OCI-M2 (cell line): ENCODE data around the gene NRCAM.

ENCODE experiments used
- DNase-seq: peaks from one replicate; lab custom pipeline; 2025; ENCODE audit not compliant: unreplicated experiment; lab: John Stamatoyannopoulos, UW

The NRCAM gene

DNA sequence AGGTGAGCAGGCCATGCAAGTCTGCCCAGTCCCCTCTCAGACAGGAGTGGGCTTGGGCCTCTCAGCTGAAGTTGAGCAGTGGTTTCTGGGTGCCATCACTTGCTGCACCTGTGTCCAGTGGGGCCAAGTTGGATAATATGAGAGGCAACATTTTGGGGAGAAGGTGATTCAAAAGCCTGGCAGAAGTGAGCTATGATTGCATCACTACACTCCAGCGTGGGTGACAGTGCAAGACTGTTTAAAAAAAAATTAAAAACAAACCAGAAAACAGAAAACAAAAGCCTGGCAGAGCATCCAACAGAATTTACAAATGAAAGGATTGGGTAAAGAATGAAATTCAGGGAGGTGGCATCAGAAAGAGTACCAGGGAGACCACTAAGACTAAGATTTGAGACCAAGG, 204.5 kb downstream of the NRCAM start:
- DNase-seq, result no peak

DNA sequence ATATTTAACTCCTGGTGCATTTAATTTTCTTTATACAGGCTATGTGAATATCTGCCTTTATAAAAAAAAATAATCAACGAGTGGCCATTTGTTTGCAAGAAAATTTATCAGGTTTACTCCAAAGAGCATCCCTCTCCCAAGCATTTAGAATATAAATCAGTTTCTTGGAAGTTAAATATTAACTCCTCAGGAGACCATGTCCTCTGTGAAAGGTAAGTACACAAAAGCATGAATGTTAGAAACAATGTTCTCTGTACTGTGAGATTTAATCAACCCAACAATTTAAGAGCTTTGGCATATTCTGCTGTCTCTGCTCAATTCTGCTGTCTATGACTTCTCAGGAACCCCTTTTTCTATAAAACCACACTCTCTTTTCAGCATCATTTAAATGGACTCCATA, 206.8 kb downstream of the NRCAM start:
- no peak for DNase-seq

DNA sequence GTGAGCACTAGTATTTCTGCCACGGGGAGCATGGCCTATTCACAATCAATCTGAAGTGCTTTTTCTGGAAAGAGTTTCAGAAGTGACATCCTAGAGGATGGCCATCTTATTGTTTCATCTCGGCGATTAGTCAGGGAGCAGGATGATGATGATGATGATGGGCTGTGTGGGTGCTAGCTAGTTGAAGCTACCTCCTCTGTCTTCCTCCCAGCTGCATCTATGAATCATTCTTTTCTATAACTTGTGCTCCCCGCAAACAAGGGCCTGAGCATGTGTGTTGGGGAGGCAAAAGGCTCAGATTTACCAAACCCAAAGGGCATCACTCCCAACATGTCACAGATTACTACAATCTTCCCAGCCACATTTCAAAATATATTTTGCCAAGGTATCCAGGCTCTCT, 207.4 kb downstream of the NRCAM start:
- no peak for DNase-seq

DNA sequence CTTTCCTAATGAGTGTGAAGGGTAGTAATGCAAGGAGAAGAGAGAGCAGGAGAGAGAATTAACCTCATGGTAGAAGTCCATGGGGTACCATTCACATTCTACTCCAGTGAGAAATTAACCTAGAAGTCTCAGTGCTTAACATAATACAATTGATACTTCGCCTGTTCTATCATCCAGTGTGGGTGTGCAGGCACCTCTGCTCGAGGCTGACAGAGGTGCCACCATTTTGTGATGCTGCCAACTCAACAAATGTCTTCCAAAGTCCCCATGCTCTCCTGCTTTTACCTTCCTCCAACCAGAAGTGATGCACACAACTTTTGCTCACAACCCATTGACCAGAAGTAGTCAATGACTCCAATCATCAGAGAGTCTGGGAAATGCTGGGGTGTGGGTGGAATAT, 207.8 kb downstream of the NRCAM start:
- no peak for DNase-seq

DNA sequence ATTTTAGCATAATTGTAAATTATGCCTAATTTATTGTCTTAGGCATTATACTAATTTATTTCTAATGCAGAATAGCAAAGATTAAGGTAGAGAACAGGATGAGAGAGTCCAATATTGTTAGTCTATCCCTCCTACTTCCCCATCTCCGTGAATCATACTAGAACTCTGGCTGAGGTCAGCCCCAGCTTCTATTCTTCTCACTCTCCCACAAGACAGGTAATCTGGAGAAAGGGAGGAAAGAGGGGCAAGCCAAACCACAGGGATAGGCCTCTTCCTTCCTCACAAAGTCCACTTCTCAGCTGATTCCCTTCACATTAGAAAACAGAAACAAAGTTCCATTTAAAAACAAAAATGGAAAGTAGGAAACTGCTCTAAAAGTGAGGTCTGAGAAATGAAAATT, 208.6 kb downstream of the NRCAM start:
- no peak for DNase-seq

DNA sequence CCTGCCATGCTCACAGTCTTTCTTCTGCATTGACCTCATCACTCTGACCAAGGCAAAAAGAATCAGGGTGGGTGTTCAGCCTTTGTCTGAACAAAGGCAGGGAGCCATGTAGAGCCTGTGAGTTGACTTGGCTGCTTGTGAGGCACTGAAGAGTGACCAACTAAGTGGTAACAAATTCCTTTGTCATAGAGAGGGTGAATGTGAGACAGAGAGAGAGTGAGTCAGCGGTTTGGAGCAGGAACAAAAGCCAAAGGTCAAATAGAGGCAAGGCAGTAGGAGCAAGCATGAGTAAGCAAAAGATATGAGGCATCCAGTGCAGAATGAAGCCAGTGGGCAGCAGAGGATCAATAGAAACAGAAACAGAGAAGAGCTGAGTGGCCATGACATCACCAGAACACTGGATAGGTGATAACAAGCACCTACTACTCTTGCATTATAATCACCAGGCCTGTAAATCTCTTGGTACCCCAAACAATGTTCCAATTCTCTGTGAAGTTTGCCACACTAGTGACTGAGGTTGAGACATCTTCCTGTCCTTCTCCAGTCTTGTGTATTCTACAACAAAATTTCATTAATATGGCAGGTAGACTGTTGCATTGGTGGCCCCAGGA, 209.9 kb downstream of the NRCAM start:
- DNase-seq, result no peak

DNA sequence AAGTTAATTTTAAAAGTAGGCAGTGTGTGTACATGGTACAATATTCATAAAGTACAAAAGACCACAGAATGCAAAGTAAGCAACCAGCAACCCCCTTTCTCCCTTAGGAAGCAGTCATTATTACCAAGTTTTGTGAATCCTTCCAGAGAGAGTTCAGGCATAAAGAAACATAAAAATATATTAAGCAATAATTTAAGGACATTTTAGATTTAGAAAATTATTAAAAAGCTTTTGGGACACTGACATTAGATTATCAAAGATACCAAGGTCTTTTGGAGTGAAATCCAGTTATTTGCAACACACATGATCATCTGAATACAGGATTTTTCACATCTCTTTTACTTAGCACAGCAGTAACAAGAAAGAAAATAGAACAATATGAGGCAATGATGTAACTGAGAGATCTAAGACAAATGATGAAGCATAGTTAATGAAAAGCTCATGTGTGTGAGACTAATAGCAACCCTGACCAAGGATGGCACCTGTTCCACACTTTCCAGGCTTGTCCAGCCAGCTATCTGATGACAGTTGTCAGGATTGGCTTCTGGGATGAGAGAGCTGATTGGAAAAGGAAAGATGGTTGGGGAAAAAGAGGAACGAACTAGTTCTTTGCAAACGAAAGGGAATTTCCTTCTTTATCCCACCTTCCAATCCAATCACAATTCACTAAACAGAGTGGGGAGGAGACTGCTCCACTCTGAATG, 210.6 kb downstream of the NRCAM start:
- no peak for DNase-seq

DNA sequence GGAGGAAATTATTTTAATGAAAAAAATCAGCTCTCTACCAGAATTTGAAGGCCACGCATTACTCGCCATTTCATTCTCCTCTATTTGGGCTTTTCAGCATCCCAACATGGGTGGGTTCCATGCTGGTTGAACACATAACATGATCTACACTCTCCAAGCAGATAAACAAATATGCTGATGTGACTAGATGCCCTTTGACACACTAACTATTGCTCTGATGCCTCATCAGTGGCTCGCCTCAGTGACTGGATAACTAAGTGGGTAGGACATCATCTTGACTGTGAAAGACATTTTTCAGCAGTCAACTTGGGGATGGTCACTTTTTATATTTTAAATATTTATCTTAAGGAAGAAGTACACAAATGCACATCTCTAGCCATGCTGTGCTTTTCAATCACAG, 212.1 kb downstream of the NRCAM start:
- DNase-seq, result no peak

DNA sequence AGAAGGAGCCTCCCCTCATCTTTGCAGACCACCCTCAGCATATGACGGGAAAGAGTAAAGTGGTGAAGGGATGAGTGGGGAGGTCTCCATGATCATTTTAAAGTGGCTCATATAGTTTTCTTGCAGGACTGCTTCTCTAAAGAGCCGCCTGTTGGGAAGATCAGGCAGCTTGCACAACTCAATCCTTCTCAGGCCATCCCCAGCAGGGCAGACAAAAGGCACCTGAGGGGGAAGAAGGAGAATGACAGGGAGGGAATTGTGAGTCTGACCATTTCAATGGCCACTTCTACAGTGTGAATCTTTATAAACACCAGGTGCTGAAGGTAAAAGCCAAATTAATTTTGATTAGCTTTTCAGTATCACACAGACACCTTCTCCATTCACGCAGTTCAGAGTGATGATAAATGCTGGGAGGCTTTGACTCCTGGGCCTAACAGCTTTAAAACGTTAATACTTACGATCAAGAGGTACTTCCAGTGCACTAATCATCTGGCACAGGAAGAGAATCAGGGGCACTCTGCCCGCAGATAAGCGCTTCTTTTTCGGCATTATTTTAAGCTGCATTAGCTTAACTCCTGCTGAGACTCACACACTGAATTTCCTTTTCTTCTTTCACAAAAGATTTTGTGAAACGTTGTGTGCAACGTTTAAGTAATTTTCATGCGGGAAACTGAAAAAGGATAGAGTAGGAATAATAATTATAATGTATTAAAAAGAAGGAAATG, 216.6 kb downstream of the NRCAM start:
- no peak for DNase-seq

DNA sequence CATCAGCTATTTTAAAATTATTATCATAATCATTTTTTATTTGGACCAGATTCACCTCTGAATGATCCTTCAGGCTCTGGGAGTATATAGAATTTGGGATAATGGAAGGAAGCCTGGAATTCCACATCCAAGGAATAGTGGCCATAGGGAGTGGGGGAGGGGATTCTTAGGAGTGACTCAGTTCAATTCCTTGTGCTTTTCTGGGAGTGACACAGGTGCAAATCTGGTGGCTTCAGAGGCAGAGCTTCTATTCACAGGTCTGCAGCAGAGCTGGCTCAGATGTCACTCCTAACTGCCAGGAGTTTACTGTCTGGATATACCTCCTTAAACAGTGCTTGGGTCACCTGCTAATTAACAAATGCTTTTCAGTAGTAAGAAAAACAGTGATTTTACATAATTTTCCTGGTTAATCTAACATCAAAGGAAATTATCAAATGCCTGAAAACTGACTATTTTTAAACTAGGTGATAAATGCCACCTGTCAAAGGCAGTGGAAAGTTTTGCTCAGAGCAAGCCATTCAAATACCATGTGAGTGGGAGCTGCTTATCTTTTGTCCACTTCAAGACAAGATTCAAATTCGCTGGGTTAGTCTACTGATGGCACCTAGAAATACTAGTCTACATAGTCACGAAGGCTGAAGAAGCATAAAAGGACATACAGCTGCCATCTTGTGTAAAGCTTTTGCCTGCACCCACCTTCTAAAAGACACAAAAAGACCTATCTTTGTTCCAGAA, 219.4 kb downstream of the NRCAM start:
- no peak for DNase-seq

DNA sequence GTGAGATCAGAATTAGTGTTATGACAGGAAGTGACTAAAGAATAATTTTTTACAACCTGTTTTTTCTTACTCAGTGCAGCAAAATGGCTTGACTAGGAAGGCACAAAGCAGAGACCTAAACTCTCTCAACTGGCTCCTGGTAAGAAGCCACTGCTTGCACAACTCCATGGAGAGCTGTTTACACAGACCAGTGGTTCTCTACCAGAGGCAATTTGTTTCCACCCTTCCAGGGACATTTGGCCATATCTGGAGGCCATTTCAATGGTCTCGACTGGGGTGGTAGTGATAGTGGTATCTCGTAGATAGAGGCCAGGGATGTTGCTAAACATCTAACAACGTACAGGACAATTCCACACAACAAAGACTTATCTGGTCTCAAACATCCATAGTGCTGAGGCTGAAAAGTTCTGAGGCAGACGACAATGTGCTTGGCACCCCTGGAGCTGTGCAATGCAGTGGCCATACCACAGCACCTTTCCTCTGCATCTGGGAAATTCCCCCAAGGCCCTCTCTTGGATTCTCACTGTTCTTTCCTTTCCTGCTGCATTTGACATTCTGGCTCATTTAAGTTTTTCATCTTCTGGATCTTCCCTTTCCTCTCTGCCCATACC, 220.7 kb downstream of the NRCAM start:
- DNase-seq, result no peak

DNA sequence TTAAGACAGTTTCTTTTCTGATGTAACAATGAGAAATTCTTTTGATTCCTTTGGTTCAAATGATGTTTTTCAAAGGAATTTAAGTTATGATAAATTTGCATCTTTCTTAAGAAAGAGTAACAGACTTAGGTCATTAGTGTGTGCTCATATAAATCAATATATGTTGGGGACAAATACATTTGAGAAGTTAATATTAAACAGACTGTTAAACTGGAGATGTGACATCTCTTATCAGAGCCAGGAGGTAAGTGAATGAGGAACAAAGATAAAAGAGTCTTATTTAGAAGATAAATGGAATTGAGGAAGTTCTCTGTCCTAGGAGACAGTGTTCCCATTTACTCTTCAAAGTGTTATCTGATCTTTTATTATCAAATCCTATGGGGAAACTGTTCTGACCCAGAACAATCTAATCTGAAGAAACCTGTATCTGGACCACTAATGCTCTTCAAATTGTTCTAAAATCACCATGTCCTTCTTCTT, 221.2 kb downstream of the NRCAM start:
- DNase-seq, result no peak

DNA sequence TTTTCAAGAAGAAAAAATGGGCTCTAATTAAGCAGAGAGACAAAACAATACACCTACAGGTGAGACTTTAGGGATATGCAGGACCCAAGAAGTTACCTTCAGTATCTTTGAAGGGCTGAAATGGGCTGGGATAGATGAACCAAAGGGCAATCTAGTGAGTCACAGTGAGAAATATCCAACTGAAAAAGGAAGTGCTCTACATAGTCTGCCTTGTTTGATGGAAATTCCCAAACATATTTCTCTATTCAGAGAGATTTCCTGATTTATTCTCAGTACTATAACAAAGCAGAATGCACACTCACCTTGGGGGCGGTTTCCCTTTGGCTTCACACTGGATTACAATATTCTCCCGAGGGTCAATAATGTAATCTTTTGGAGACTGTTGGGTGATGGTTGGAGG, 222.0 kb downstream of the NRCAM start:
- DNase-seq, result no peak

DNA sequence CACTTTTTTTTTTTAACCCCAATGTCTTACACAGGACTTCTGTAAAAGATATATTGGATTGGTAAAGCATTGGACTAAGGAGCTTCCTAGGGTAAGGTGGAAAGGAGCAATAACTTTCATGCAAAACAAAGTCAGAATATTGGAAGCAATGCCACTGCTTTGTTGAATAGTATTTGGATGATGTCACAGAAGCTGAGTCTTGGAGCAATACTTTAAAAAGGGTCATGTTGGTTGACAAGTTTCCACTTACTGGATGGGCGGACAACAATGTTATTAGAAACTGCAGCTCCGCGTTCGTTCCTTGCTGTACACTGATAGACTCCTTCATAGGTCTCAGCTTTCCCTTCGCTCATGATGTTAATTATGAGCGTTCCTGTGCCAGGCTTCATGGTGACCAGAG, 224.2 kb downstream of the NRCAM start:
- no peak for DNase-seq

DNA sequence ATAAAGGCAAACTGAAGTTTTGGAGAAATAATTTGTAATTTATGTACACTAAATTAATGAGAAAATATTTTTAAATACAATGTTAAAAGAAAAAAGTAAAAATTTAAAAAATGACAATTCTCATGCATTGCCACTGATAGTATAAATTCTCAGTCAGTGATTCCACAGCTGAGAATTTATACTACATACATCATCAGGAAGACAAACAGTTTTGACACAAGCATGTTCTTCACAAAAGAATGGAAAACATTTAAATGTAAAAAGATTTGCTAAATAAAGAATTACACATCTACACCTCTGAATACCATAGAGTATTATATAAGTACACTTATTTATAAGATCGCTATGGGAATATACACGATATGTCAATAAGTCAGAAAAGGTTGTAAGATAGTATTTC, 225.0 kb downstream of the NRCAM start:
- no peak for DNase-seq

DNA sequence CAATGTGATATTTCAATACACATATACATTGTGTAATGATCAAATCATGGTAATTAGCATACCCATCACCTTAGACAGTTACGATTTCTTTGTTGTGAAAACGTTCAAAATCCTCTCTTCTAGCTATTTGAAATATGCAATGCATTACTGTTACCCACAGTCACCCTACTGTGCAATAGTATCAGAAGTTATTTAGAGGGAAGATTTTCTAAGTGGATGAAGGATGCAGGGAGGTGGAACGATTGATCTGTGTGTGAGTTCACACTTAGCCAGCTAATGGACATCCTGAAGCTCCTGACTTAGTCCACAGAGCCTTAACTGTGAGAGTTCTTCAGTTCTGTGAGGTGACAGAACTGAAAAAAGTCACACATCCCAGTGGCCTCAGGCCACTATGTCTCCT, 228.9 kb downstream of the NRCAM start:
- no peak for DNase-seq

DNA sequence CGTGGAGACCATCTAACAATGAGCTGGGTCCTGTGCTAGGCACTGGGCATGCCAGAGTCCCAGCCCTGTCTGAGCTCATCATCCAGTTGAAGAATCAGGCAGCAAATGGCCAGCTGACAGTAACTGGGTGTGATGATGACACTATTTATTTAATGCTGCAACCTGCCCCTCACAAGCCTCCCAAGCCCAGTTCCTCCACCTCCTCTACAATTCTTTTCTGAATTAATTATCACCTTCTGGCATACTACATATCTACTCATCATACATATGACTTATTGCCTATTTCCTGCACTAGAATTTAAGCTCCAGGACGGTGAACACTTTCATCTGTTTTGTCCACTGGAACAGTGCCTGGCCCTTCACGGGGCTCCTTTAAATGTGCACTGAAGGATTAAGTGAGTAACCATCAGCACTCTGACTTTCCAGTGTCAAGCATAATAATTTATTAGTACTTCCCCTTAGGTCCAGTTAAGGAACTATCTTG, 229.4 kb downstream of the NRCAM start:
- no peak for DNase-seq

DNA sequence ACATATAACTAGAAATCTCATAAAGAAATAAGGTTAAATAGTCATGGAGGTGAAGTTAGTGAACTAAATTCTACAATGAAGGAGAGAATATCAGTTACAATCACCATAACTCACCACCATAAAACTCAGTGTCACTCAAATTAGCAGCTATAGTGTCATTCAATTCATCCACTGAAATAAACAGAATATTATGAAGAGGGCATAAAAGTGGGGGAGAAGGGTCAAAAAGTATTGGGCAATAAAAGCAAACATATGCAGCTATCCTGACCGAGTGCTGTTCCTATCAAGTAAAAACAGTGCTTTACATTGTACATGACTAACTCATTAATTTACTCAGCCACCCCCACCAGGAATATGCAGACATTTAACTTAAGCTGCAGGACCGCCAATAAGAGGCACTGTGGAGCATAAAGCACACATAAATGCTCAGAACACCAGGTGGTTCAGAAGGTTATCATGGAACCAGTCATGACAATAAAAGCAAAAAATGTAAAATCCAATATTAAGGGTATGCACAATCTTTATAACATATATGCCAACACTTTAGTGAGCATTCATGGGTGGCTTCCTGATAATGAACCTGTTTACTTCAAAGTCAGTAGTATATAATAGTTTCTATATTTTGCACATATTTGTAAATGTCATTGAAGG, 230.6 kb downstream of the NRCAM start:
- DNase-seq, result no peak

DNA sequence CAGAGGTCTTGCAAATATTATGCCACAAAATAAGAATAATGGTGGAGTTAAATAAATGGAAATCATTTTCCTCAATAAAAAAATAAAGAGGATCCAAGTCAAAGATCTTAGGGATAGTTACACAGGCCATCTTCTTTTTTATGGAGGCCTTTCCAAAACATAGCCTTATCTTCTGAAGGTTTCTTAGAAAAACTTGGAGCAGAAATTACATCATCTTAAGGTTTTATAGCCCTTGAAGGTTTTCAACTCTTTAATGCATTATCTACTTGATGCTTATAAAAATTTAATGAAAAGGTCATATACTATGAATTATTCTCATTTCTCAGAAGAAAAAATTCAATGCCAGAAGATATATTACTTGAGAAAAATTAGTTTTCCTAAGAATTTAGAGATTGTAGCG, 231.8 kb downstream of the NRCAM start:
- DNase-seq, result no peak

DNA sequence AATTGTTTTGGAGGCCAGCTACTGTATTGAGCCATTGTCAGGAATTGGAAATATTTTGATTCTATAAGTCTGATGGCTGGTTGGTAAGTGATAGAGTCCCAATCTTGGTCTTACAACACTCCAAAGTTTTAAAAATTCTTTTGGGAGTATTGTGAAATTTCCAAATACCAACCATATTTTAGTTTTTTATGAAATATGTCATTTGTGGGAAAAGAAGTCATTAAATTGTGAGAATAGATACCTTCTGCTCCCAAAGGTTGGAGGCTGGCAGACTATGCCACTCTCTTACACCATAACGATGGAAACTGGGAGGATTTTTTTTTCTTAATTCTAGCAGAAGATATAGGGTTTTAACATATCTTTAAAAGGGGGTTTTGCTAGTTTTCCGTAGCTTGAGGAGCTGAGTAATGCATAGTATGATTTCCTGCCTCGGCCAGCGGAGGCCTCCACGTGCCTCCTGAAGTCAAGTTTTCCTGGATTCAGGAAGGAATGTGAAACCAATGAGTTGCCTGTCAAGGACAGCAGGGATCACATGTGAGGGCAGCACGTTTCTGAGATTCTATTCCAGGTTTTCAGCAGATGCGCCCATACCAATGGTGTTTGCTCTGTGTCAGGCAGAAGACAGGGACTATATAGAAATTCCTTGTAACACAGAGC, 233.9 kb downstream of the NRCAM start:
- no peak for DNase-seq
